ENCODE data around the gene TRMU. TPM values are rescaled to one million over a fixed set of nuclear protein-coding genes. Genes with fewer than 3 reads are reported as not detected.
"Not testable (repeated sequence)": the region's sequence is repeated elsewhere in the genome, so short reads cannot be mapped to it uniquely, and the experiment has no call there.

TRMU gene
- total and polyA plus RNA-seq, 2 donors (not counting 3 experiments of a cell fraction or from before 2014, with no cell fraction given): 42.4 to 65.7 TPM

DNA sequence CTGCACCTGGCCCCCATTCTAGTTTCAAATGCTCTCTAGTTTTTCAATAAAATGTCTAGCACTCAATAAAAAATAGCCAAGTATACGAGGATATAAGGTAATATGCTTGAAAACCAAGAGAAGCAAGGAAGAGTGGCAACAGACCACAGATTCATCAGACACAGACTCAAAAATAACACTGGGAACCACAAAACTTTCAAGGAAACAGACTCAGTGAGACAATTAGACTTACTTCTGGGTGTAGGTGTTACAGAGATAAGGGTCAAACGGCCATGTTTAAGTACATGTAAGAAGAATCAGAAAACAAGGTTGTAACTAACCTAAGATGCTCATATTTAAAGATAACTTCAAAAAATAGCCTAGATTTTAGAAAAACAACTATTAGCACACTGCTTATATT, 67.0 kb downstream of the TRMU start:
- no peak for DNase-seq (ENCODE audit: low read depth, low spot score)

DNA sequence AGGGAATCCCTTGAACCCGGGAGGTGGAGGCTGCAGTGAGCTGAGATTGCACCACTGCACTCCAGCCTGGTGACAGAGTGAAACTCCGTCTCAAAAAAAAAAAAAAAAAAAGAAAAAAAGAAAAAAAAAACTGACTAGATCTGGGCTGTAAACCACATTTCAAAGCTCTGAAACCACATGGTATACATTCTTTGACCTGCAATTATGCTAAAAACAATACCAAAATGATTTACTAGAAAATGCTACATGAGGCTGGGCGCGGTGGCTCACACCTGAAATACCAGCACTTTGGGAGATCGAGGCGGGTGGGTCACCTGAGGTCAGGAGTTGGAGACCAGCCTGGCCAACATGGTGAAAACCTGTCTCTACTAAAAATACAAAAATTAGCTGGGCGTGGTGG, 68.4 kb downstream of the TRMU start:
- H3K9me1 ChIP-seq (replicated peaks; ENCODE audit: control insufficient read depth, extremely low read depth, insufficient read depth, low read length); H3K4me2 ChIP-seq (ENCODE audit: insufficient read depth, low read length); H4K20me1 ChIP-seq (replicated peaks; ENCODE audit: control insufficient read depth, extremely low read depth, insufficient read depth, low read length); intact Hi-C loops (cut with micrococcal nuclease); H3K4me1 ChIP-seq (ENCODE audit: control insufficient read depth, extremely low read depth, insufficient read depth, low read length); H3K27ac ChIP-seq (ENCODE audit: insufficient read depth, low read depth, low read length); H3K79me2 ChIP-seq (ENCODE audit: control insufficient read depth, insufficient read depth, low read length); DNase-seq (ENCODE audit: low read depth, low spot score); dilution Hi-C loops (cut with MboI; ENCODE audit: extremely low pct_ligation_motif_present, low sequenced_read_pairs); H3K27me3 ChIP-seq (ENCODE audit: control insufficient read depth in 2 of 2, insufficient read depth in 2 of 2, low read length in 2 of 2); H2AFZ ChIP-seq (ENCODE audit: low read depth, low read length); H3K4me3 ChIP-seq (replicated peaks in 1 of 3; ENCODE audit: insufficient read depth in 1 of 3, low read depth in 1 of 3, low read length in 3 of 3); BruUV-seq (replicated peaks); POLR2A ChIA-PET; H3K36me3 ChIP-seq (ENCODE audit: control insufficient read depth in 2 of 2, extremely low read depth in 1 of 2, insufficient read depth in 2 of 2, low read length in 2 of 2); H3K9me3 ChIP-seq (replicated peaks; ENCODE audit: control insufficient read depth, insufficient read depth, low read length); H3K9ac ChIP-seq (replicated peaks; ENCODE audit: extremely low read depth, insufficient read depth, low read length); FAIRE-seq: not testable (repeated sequence)
- CTCF ChIA-PET: interaction anchor here (0.9 kb wide), 1 partner anchor 11 kb away, joined by 3 read pairs; no protein-coding TSS in a partner anchor

More for the DNA sequence above, 67.0 kb downstream of the TRMU start:
- Histone ChIP-seq H3K36me3 (ENCODE audit: control insufficient read depth in 2 of 2, extremely low read depth in 1 of 2, insufficient read depth in 2 of 2, low read length in 2 of 2) (no peaks in the 10 kb centered on the region), H4K20me1 (replicated peaks; ENCODE audit: control insufficient read depth, extremely low read depth, insufficient read depth, low read length) (no peaks in the 10 kb centered on the region), H3K4me3 (replicated peaks in 1 of 3; ENCODE audit: insufficient read depth in 1 of 3, low read depth in 1 of 3, low read length in 3 of 3) (no peak overlapping the region), H3K27ac (ENCODE audit: insufficient read depth, low read depth, low read length) (no peak overlapping the region), H3K9me1 (replicated peaks; ENCODE audit: control insufficient read depth, extremely low read depth, insufficient read depth, low read length) (no peaks in the 10 kb centered on the region), H3K4me1 (ENCODE audit: control insufficient read depth, extremely low read depth, insufficient read depth, low read length) (no peaks in the 10 kb centered on the region), H3K27me3 (ENCODE audit: control insufficient read depth in 2 of 2, insufficient read depth in 2 of 2, low read length in 2 of 2) (no peaks in the 10 kb centered on the region), H3K4me2 (ENCODE audit: insufficient read depth, low read length) (no peak overlapping the region), H3K9ac (replicated peaks; ENCODE audit: extremely low read depth, insufficient read depth, low read length) (no peak overlapping the region), H2AFZ (ENCODE audit: low read depth, low read length) (no peak overlapping the region), H3K9me3 (replicated peaks; ENCODE audit: control insufficient read depth, insufficient read depth, low read length) (no peaks in the 10 kb centered on the region), H3K79me2 (ENCODE audit: control insufficient read depth, insufficient read depth, low read length) (no peaks in the 10 kb centered on the region)
- no TSS peak for BruUV-seq (replicated peaks)
- ChIA-PET POLR2A (no interaction called here), CTCF (no interaction called here)
- TF ChIP-seq POLR2A (IDR thresholded peaks at IDR 0.05; ENCODE audit: low read depth, low read length) (no peak), EZH2 (IDR thresholded peaks at IDR 0.05; ENCODE audit: borderline replicate concordance, low read depth, low read length, severe bottlenecking) (no peak), GATA2 (IDR thresholded peaks at IDR 0.05; ENCODE audit: insufficient read depth, insufficient read length, low read depth, low read length) (no peak), JUN (IDR thresholded peaks at IDR 0.05; ENCODE audit: borderline replicate concordance, insufficient read depth, insufficient read length, low read depth) (no peak), MYC (IDR thresholded peaks at IDR 0.05; ENCODE audit: low read depth, low read length) (no peak), FOS (IDR thresholded peaks at IDR 0.05; ENCODE audit: borderline replicate concordance, insufficient read depth, low read length) (no peak), POLR2AphosphoS5 (IDR thresholded peaks at IDR 0.05; ENCODE audit: insufficient read depth, low read depth, low read length) (no peak)
- TF ChIP-seq, protein P1, sequence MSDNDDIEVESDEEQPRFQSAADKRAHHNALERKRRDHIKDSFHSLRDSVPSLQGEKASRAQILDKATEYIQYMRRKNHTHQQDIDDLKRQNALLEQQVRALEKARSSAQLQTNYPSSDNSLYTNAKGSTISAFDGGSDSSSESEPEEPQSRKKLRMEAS (IDR thresholded peaks at IDR 0.05; ENCODE audit: insufficient read depth, insufficient read length): no peak
- TF ChIP-seq, protein P2, sequence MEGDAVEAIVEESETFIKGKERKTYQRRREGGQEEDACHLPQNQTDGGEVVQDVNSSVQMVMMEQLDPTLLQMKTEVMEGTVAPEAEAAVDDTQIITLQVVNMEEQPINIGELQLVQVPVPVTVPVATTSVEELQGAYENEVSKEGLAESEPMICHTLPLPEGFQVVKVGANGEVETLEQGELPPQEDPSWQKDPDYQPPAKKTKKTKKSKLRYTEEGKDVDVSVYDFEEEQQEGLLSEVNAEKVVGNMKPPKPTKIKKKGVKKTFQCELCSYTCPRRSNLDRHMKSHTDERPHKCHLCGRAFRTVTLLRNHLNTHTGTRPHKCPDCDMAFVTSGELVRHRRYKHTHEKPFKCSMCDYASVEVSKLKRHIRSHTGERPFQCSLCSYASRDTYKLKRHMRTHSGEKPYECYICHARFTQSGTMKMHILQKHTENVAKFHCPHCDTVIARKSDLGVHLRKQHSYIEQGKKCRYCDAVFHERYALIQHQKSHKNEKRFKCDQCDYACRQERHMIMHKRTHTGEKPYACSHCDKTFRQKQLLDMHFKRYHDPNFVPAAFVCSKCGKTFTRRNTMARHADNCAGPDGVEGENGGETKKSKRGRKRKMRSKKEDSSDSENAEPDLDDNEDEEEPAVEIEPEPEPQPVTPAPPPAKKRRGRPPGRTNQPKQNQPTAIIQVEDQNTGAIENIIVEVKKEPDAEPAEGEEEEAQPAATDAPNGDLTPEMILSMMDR (IDR thresholded peaks at IDR 0.05; ENCODE audit: extremely low read depth in 1 of 2, insufficient read depth in 1 of 2, low read depth in 1 of 2, low read length in 2 of 2): no peak
- FAIRE-seq: no peak
- intact Hi-C loops (cut with micrococcal nuclease) (no loop called here), dilution Hi-C loops (cut with MboI; ENCODE audit: extremely low pct_ligation_motif_present, low sequenced_read_pairs) (no loop called here)

Data from endothelial cell of umbilical vein (primary cell).